Esophagus muscularis mucosa (tissue), 4 donors: ENCODE data around the gene ZNF500. TPM values are rescaled to one million over a fixed set of nuclear protein-coding genes. Genes with fewer than 3 reads are reported as not detected.
"Not testable (repeated sequence)": the region's sequence is repeated elsewhere in the genome, so short reads cannot be mapped to it uniquely, and the experiment has no call there.

Experiments
- DNase-seq: peaks from one replicate; pipeline ENCODE4 v3.0.0-alpha.2; 2017; ENCODE audit errors: extremely low spot score
- H3K27ac ChIP-seq, 4 donors: fragments of 200-600 bp; sonication (generic); replicated peaks in 1 of 4; 1 replicate in 3 of 4; 2 replicates in 1 of 4; pipeline ENCODE4 v1.5.1; 2016 to 2019; ENCODE audit warnings: mild to moderate bottlenecking in 1 of 4
- H3K27me3 ChIP-seq, 4 donors: fragments of 200-600 bp; sonication (generic); one replicate each; pipeline versions ENCODE4 v1.5.1 to v1.6.0; 2016 to 2019
- H3K36me3 ChIP-seq, 4 donors: fragments of 200-600 bp; sonication (generic); one replicate each; pipeline ENCODE4 v1.5.1; 2016 to 2019
- H3K4me1 ChIP-seq, 4 donors: fragments of 200-600 bp; sonication (generic); one replicate each; pipeline ENCODE4 v1.5.1; 2016 to 2019
- H3K4me3 ChIP-seq, 4 donors: fragments of 200-600 bp; sonication (generic); 1 replicate in 2 of 4; 2 replicates in 2 of 4; pipeline ENCODE4 v1.5.1; 2016 to 2019; ENCODE audit warnings: mild to moderate bottlenecking in 4 of 4, moderate library complexity in 1 of 4
- H3K9me3 ChIP-seq, 4 donors: fragments of 200-600 bp; sonication (generic); 1 replicate in 3 of 4; 2 replicates in 1 of 4; pipeline ENCODE4 v1.5.1; 2016 to 2019
- CTCF ChIP-seq, 3 experiments: fragments of 200-600 bp in 2 of 3; fragments of 450-650 bp in 1 of 3; sonication (generic) in 2 of 3; IDR thresholded peaks; one replicate each; pipeline ENCODE4 v1.5.1; 2017 to 2019; ENCODE audit warnings: antibody characterized with exemption in 3 of 3, mild to moderate bottlenecking in 2 of 3, moderate library complexity in 1 of 3
- EP300 ChIP-seq: sonication (generic); formaldehyde crosslinking; IDR thresholded peaks from one replicate; pipeline ENCODE4 v1.6.1; 2017; ENCODE audit warnings: antibody characterized with exemption
- POLR2A ChIP-seq: fragments of 450-650 bp; IDR thresholded peaks from one replicate; pipeline ENCODE4 v1.6.1; 2017; ENCODE audit warnings: antibody characterized with exemption, moderate library complexity, mild to moderate bottlenecking, low read depth
- POLR2AphosphoS5 ChIP-seq, 2 donors: sonication (generic); formaldehyde crosslinking; IDR thresholded peaks; one replicate each; pipeline ENCODE4 v1.6.1; 2017; ENCODE audit warnings: antibody characterized with exemption in 2 of 2
- WGBS: methylation state at CpG from one replicate; pipeline ENCODE4 v1.1.5; 2018; 5-methylcytosine and 5-hydroxymethylcytosine counted together
- intact Hi-C: fragments of 100-400 bp; cut with DNase I; formaldehyde crosslinking; loops from one replicate; pipeline ENCODE4 v1.15.1; 2023
- total RNA-seq, 4 donors: library from RNA; depleted of rRNA; stranded (reverse); fragments of >200 nt; gene quantifications; one replicate each; pipeline versions ENCODE4 v1.1.0 to v1.2.1, GENCODE V29; 2016

ZNF500 gene
- total RNA-seq, 4 donors from 2014 or later, result 7.5 to 19.4 (median 13.9) TPM

DNA sequence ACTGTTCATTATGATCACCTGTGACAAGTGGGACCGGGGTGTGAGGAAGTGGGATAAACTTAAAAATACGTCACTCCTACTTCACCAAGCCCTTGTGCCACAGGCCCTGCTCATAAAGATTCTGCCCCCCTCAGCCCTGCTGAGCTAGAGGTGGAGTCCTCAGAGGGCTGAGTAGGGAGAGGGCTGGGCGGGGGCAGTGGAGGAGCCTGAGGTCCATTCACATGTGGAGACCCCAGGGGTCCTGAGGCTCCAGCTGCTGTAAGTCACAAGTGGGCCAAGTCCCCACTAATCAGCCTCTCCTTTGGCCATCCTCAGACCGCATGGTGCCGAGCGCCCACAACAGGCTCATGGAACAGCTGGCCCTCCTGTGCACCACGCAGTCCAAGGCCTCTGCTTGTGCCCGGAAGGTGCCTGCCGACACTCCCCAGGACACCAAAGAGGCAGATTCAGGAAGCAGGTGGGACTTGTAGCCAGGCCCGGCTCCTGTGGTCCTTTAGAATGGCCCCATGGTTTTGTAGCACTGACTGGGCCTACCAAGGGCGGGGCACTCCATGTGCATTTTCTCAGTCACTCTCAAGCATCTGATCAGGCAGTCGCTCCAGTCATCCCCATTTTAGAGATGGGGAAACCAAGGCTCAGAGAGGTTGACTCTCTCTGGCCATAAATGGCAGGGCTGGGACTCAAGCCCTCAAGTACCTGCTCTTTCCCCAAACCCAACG lies 22.2 kb downstream of the ZNF500 start:
- WGBS, result 75% methylated on average over 6 of the region's 13 CpGs
- Histone ChIP-seq H3K27ac (no peak overlapping the region), H3K36me3 (peaks cover 1 to 13% (median 10%) of the 10 kb centered on the region in 4 donors), H3K4me3 (no peak overlapping the region), H3K4me1 (peaks cover 7 to 27% (median 19%) of the 10 kb centered on the region in 4 donors), H3K27me3 (no peaks in the 10 kb centered on the region), H3K9me3 (no peaks in the 10 kb centered on the region)
- DNase-seq, result no peak
- TF ChIP-seq POLR2AphosphoS5 (IDR thresholded peaks at IDR 0.05), result no peak
- TF ChIP-seq CTCF (IDR thresholded peaks at IDR 0.05), result no peak
- intact Hi-C loops, result no loop called here

- intact Hi-C loops, result no loop called here
- H3K27ac ChIP-seq, result no peak overlapping the region
- no peak overlapping the region for H3K4me3 ChIP-seq
- TF ChIP-seq POLR2AphosphoS5 (IDR thresholded peaks at IDR 0.05), result no peak
- TF ChIP-seq CTCF (IDR thresholded peaks at IDR 0.05), result no peak
- no peak for TF ChIP-seq EP300
- no peak for TF ChIP-seq POLR2A
- no peaks in the 10 kb centered on the region for H3K9me3 ChIP-seq
- no peaks in the 10 kb centered on the region for H3K36me3 ChIP-seq
- H3K27me3 ChIP-seq, result no peaks in the 10 kb centered on the region
- peaks cover 7 to 27% (median 19%) of the 10 kb centered on the region in 4 donors for H3K4me1 ChIP-seq
- 58% methylated on average over 14 of the region's 14 CpGs for WGBS
- DNase-seq, result no peak
These were observed 23.6 kb downstream of the ZNF500 start for GRCh38 chr16:4743226-4743878.

GRCh38 chr16:4738370-4738769 lies 28.6 kb downstream of the ZNF500 start:
- H3K27ac ChIP-seq, H3K4me3 ChIP-seq, H3K9me3 ChIP-seq, DNase-seq, H3K36me3 ChIP-seq, H3K27me3 ChIP-seq: not testable (repeated sequence)
- intact Hi-C loops, result loop anchor here (10.0 kb wide), 1 partner anchor 216 kb away; the partner anchor contains the start of gene SEC14L5
- 81% methylated on average over 5 of the region's 5 CpGs for WGBS
- peaks cover 12 to 22% (median 17%) of the 10 kb centered on the region in 4 donors for H3K4me1 ChIP-seq

DNA sequence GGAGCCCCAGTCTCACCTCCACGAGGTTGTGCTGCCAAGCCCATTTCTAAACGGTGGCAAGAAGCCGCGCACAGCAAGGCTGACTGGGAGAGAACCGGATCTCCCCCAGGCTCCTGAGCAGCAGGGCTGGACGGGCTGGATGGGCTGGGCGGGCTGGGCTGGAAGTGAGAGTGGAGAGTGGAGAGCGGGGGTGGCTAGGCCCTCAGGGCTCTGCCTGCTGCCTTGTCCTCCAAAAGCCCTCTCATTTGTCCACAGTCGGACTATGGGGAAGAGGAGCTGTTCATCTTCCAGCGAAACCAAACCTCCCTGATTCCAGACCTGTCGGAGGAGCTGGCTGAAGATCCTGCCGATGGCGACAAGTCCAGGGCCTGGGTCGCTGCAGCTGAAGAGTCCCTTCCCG lies 29.4 kb downstream of the ZNF500 start:
- Histone ChIP-seq H3K36me3 (no peaks in the 10 kb centered on the region), H3K4me1 (peaks cover 12 to 23% (median 19%) of the 10 kb centered on the region in 4 donors), H3K4me3 (no peak overlapping the region), H3K27me3 (peaks cover 0 to 3% (median 0%) of the 10 kb centered on the region in 4 donors), H3K27ac (no peak overlapping the region), H3K9me3 (no peaks in the 10 kb centered on the region)
- TF ChIP-seq EP300 (no peak), POLR2A (no peak), CTCF (IDR thresholded peaks at IDR 0.05) (no peak)
- no peak for DNase-seq
- WGBS, result 74% methylated on average over 4 of the region's 15 CpGs
- intact Hi-C loops, result loop anchor here (10.0 kb wide), 1 partner anchor 217 kb away; the partner anchor contains the start of gene SEC14L5

GRCh38 chr16:4736546-4736945 lies 30.4 kb downstream of the ZNF500 start:
- TF ChIP-seq EP300 (no peak), CTCF (IDR thresholded peaks at IDR 0.05) (no peak), POLR2AphosphoS5 (IDR thresholded peaks at IDR 0.05) (no peak), POLR2A (no peak)
- 100% methylated on average over 2 of the region's 4 CpGs for WGBS
- no peaks in the 10 kb centered on the region for H3K9me3 ChIP-seq

More at GRCh38 chr16:4736546-4736945, 30.4 kb downstream of the ZNF500 start:
- no peak for DNase-seq
- H3K27me3 ChIP-seq, result peaks cover 0 to 3% (median 0%) of the 10 kb centered on the region in 4 donors
- H3K36me3 ChIP-seq, result no peaks in the 10 kb centered on the region
- H3K4me3 ChIP-seq, result no peak overlapping the region
- H3K4me1 ChIP-seq, result peaks cover 12 to 27% (median 19%) of the 10 kb centered on the region in 4 donors
- intact Hi-C loops, result loop anchor here (10.0 kb wide), 1 partner anchor 218 kb away; the partner anchor contains the start of gene SEC14L5
- no peak overlapping the region for H3K27ac ChIP-seq
